Activated effector memory CD4-positive, alpha-beta T cell treated with Interleukin-2 at 50 U/mL for 16 hours (primary cell): Measurements from ENCODE around the gene TMEM151A.
A peak's percentile ranks its signal among the peaks of the same experiment; 100 is the strongest.

Experiments used
- DNase-seq: peaks from one replicate; pipeline ENCODE4 v3.0.0-alpha.2; 2020

Gene TMEM151A

DNA sequence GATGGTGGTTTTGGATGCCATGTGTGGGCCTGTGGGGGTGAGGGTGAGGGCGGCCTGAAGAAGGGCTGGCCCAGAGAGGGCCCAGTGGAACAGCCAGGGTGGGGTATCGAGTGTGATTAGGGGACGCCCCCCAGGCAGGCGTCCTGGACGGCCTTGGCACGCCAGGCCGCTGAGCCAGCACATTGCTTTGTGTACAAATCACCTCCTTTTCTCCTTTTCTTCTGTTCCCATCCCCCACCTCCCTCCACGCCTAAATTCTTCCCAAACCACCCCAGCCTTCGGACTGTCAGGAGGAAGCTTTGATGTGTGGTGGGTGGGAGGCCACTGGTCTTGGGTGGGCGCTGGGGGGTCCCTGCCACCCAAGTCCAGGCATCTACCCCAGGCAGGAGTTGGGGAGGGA, 33.0 kb downstream of the TMEM151A start:
- no peak for DNase-seq

DNA sequence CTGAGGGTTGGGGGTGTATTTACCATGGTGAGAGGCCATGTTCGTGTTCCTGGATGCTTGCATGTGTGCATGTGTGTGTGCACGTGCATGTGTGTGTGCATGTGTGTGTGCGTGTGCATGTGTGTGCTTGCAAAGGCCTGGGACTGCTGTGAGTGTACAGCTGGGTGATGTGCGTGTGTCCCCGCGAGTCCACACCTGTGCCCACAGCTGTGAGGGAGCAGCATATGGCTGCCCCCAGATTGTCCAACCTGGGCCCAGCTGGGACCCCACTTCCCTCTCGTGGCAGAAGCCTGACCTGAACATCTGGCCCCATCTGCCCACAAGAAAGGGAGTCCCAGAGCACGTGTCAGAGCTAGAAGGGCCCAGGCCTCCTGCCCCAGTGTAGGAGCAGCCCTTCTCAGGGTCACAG, 33.6 kb downstream of the TMEM151A start:
- no peak for DNase-seq

DNA sequence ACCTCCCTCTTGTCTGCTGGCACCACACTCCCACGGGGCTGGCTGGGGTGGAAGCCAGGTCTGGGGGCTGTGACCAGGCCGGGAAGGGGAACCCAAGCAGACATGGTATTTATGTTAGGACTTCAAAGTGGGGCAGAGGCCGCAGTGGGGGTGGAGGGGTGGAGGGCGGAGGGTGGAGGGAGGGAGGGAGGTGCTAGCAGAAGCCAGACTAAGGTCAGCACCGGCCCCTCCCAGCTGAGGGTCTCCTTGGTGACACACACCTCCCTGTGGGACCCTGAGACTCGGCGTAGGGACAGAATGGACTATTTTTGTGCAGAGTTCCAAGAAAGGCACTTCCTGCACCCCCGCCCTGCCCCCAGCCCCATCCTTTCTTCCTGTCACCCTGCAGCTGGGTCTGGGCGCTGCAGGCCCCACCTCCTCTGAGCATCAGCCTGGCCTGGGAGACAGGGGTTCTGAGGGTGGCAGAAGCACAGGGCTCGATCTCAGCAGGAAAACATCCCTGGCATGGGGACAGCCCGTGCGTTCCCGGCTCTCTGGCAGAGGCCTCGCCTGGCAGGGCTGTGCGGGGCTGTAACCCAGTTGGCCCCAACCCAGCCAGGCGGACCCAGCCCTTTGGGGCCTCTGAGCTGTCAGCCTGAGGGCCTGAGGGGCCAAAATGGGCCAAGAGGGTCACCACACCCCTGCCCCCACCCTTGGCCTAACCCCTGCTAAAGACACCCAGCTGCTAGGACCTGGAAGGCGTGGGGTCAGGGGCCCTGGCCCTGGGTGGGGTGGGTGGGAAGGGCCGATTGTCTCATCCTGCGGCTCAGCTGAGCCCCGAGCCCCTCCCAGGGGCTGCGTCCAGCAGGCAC, 34.8 kb downstream of the TMEM151A start:
- DNase-seq, result no peak

DNA sequence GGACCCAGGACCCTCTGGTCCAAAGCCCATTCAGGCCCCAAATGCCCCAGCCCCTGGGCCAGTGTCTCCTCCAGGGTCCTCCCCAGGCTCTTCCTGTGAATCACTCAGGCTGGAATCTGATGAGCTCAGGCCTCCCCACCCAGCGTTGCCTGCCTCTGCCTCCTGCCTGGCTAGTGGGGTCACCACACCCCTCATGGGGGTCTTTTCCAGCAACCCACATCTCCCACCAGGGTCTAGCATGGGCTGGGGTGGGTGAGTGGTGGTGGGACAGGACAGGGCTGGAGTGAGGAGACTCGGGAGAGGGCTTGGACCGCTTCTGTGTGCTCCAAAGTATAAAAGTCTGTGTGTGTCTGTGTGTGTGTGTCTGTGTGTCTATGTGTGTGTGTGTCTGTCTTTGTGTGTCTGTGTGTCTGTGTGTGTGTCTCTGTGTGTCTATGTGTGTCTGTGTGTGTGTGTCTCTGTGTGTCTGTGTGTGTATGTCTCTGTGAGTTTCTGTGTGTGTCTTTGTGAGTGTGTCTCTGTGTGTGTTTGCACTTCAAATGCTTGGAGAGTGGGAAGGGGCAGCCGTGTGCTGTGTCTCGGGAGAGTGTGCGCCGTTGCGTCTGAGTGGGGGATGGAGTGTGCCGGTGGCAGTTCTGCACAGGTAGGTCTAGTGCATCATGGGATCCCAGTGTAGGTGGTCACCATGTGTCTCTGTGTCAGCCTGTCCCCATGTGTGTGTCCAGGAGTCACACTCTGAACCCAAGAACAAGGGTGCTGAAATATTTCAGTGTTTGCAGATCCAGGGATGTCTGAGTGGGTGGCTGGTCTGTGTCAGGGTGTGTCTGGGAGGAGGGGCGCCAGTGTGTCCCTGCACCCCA, 35.7 kb downstream of the TMEM151A start:
- no peak for DNase-seq

DNA sequence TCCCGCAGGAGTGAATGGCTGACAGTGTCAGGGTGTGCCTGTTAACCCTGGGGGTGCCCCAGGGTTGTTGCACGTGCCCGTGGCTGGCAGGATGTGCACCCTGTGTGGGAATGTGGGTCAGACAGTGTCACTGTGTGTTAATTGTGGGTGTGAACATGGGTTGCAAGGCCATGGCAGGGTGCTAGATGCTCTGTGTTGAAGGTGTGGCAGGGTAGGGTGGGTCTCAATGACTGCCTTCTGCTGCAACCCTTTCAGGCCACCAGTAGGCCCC, 36.3 kb downstream of the TMEM151A start:
- no peak for DNase-seq

DNA sequence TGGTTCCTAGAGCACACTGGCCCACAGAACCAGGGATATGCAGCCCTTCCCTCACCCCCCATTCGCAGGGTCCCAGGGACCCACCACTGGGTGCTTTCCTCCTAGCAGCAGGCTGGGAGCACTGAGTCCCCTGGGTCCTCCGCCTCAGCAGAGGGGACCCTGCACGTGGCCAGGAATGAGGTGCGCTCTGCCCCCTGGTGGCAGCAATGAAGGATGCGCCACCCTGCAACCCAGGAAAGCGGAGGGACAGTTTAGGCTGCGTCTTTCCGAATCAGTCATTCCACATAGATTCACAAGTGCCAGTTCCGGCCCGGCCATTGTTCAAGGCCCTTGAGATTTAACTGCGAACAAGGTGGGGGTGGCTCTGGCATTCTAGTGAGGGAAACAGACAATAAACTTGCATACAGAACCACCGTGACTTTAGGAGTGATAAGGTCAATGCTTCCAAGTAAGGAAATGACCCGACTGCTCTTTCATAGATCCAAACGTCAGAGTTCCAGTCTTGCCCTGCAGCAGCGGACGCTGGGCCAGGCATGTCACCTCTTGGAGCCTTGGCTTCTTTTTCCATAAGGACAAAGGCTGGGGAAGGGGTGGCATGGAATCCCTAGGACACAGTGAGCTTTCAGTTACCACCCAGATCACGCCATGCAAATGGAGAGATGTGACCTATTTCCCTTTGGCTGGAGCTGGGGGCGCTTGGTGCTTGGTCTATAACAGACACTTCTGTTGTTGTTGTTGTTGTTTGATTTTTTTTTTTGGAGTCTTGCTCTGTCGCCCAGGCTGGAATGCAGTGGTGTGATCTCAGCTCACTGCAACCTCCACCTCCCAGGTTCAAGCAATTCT, 36.8 kb downstream of the TMEM151A start:
- peak; percentile 67 for DNase-seq

DNA sequence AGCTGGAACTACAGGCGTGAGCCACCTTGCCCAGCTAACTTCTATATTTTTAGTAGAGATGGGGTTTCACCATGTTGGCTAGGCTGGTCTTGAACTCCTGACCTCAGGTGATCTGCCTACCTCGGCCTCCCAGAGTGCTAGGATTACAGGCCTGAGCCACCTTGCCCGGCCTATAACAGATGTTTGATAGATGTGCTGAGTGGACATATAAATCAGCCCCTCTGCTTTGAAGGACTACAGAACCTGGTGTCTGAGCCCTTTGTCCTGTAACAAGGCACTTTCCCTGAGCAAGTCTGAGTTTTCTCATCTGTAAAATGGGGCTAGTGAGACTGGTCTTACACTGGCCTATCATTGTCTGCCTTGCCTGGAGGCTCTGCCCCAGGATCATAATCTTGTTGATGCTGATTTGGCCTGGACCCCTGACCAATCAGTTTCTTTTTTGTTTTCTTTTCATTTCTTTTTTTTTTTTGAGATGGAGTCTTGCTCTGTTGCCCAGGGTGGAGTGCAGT, 37.5 kb downstream of the TMEM151A start:
- no peak for DNase-seq

DNA sequence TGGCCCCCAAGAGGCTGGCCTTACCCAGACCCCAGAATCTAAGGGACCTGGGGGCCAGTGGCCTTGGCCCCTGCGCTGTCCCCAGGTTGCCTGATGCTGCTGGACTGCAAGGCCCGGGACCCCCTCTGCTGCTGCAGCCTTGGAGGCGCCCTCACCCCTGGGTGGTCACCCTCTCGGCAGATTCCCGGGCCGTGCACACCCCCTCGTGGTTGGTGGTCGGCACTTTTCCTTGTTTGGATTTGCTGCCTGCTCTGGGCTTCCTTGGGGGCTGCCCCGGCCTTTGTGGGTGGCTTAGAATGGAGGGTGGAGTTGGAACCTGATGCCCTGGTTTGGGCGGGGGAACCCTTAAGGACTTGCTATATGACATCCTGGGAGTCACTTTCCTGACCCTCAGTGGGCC, 39.2 kb downstream of the TMEM151A start:
- no peak for DNase-seq

DNA sequence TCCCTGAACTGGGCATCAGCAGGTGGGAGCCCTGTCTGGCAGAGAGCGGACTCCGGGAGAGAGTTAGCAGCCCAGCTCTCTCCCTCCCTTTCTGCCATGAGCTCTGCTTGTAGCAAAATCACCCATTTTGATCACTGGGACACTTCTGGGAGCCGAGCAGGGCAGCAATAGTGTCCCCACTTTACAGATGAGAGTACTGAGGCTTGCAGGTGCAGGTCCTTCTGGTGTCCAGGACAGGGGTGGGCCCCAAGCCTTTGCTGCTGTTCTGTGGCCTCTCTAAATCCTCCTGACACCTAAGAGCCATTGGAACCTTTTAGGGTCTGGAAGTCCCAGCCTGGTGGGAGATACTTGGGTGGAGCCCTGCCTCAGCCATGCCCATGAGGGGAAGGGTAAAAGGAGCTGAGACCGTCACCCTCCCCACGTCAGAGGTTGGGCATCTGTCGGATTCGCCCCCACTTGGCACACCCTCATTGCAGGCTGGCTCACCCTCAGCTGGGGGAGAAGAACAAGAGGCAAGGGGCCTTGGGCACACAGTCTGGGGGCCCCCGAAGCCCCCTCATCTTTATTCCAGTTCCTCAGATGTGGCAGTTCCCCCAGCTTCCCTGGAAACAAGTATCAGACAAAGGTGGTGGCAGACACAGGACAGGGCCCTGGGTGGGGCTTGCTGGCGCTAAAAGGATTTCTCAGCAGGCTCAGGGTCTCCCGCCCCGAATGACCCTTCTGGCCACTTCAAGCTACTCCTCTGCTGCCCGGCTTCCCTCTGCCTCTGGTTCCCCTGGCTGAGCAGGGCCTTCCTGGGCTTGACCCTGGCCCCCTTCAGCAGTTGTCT, 40.1 kb downstream of the TMEM151A start:
- DNase-seq, result no peak

DNA sequence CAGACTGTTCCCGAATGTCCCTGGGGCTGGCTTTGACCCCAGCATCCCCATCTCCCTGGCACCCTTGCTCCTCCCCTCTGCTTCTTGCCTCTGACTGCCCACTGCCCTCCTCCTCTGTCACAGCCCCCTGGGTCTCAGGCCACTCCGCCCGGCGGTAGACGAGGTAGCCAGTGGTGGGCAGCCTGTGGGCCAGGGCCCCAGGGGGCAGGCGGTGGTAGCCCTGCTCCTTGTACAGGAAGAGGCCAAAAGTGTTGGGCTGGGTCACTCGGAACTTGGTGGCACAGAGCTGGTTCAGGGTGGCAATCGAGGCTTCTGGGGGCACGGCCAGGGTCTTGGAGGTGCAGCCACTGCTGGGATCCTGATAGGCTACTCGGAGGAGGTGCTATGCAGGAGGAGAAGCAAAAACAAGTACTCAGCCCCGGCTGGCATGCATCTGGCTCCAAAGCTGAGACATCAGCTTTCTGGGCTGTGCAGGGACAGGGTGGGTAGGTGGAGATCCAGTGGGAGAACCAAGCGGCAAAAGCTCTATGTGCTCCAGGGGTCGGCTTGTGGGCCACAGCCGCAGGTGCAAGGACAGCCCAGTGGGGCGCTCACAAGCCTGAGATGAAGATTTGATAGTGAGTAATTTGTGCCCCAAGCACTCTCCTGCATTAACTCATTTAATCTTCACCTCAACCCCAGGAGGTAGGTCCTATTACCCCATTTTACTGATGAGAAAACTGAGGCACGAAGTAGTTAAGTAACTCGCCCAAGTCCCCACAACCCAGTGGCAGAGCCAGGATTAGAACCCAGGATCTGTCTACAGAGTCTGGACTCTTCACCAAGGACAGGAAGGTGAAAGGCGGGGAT, 40.9 kb downstream of the TMEM151A start:
- DNase-seq, result no peak

DNA sequence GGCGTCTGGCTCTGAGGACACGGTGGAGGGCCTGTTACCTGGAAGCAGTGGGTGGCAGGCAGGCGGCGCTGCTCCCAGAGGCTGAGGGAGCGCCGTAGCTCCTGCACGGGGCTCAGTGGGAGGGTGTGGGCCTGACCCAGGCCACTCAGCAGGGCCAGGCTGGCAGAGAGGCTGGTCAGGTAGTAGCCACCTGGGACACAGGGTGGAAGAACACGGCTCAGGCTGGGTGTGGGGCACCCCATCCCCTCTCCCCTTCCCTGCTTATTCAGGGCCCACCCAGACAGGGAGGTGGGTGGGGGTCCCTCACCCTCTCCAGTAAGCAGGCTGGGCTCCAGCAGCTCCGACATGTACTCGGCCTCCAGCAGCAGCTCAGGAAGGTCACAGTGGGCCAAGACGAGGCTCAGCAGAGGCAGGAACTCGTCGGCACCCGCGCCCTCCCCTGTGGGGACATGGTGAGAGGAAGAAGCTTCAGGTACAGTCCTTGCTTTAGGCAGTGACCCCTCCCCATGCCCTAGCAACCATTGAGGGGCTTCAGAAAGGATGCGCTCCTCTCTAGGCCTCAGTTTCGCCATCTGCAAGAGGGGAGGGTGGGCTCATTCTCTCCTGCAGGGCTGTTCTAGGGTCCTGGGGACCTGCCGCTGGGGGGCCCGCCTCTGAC, 41.7 kb downstream of the TMEM151A start:
- no peak for DNase-seq

DNA sequence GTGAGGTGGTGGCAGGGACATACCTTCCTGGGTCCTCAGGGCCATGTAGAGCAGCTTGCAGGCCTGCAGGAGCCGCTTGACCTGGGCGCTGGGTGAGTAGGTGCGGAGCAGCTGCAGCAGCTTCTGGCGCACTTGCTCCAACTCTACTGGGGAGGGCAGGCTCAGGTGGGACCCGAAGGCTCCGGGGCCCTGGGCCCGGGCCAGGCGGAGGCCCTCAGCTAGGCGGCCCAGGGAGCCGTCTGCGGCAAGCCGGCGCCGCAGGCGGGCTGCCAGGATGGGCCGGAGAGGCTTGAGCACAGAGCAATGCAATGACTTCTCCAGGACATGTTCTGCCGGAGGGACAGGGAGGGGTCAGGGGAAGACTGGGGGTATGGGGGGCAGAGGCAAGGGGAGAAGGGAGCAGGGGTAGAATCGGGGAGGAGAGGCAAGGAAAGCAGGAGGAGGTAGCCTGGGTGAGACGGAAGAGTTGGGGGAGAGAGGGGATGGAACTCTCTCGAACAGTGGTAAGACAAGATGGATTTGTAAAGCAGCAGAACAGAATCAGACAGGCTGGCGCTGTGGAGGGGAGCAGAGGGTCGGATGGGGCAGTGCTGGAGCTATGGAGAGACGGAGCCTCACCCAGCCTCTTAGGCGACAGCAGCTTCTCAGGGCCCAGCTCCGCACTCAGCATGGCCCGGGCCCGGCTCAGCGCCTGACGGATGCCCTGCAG, 42.4 kb downstream of the TMEM151A start:
- DNase-seq, result no peak

DNA sequence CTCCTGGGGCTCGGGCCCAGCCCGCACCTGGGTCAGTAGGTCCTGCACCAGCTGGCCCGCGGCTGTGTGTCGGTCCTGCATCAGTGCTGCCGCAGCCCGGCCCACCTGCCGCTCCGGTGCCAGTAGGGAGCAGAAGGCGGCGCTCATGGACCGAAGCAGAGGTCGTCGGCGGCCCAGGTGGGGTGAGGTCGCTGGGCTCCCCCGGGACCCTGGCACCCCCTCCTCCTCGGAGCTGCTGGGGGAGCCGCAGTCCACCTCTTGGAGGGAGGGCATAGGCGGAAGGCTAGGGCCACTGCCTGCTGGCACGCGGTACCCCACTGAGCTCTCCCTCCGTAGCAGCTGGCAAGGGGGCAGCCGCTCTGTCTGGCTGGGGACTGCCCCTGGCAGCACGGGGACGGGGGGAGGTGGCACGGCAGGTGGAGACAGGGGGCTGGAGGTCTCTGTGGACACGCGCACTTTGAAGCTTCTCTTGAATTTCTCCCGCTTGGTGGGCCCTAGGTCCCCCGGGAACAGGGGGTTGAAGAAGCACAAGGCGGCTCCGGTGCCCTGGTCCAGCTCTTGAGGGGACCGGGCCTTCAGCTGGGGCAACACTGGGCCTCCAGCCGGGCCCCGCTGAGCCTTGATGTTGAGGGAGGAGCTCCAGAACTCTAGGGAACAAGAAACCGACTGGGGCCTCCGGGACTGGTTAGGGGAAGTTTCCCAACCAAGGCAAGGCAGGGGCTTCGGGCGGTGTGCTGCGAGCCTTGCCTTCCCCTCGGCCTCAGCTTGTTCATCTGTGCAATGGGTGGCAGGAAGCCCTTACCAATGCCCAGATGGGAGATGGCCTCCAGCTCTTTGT, 43.1 kb downstream of the TMEM151A start:
- no peak for DNase-seq

DNA sequence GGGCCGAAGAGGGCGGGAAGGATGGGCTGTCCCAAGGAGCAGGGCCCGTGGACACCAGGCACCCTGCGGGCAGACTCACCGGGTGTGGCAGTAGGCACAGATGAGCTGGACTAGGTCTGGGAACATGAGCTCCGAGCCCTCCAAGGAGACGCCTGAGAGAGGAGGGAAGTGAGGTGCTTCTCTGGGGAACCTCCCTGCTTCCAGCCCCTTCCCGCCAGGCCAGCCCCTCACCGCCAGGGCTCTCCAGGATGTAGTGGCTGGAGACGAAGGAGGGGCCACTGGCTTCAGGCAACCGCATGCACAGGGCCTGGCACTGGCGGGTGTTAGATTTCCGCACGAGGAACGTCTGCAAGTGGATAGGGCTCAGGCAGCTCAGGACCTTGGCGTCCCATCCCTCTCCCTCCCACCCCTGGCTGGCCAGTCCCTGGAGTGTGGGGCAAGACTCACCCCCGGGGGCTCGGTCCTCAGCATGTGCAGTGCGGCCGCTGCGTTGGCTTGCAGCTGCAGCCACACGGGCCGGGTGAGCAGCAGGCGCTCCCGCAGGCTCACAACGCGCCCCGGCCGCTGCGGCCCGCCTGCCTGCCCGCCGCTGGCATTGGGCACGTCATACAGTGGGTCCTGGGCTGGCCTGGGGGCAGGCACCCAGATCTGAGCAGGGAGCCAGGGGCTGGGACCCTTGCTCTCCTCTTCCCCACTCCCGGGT, 44.0 kb downstream of the TMEM151A start:
- DNase-seq, result no peak

DNA sequence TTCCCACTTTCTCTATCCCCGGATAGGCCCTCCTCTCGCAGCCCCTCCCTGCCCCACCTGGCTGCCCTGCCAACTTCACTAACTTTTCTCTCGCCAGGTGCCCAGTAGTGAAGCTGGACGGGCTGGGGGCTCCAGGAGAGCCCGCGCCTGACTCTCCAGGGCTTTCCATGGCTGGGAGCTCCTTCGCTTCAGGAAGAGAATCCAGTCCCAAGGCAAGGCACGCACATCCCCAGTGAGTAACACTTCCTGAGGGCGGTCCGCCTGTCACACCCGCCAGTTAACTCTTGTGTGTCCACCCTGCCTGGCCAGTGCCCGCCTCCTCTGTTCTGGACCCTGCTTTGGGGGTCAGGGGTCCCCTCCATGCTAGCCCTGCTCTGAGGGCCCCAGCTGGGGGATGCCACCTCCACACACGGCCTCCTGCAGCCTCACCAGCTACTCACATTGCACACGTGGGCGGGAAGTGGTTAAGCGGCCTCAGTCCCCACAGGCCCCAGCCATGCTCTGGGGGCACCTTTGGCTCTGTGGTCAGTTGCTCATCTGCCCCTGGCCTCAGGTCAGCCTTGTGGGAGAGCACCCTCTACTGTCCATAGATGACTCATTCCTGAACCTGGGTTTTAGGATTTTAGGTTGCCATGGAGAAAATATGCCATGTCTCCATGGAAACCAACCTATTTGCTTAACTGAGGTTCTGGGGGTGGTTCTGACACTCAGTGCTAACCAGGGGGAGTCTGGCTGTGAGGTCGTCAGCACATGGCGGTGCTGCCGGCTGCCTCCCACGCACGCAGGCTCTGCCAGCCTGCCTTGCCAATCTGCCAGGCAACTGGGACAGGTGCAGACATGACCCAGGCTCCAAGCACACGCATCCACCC, 44.8 kb downstream of the TMEM151A start, which contains the start of gene RIN1:
Gene RIN1, minus strand, starts transcription at position 201 of the 869 bp plus-strand sequence. Its CDS starts 32 bp downstream, at position 169.
- no peak for DNase-seq

DNA sequence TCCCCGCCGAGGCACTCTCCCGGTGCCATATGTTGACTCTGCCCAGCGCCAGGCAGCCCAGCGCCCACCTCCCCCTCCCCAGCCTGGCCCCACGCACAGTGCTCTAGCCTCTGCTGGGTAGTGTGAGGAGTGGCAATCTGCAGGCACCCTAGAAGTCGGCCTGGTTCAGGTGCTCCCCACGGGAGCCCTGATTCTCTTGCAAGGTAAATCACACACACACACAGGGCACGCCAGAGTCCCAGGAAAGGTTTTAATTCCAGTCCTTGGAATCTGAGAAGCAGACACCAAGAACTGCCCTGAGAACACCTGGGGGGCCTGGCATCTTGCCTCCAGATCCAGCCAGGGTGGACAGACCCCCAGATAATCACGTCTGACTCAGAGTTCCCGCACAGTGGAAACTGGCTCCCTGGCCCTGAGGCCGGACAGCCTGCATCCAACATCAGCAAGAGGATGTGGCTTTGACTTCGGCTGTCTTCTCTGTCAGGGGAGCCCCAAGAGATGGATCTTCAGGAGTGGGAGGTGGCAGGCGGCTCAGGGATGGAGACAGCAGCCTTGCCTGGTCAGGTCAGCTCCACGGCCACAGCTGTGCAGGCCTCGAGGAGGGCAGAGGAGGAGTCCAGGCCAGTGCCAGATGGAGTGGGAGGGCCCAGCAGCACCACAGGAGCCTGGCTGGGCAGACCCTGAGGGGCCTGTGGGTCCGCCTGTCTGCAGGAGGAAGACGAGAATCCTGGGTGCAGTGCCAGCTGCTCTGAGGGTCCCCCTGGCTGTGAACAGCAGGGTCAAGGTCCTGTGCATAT, 45.6 kb downstream of the TMEM151A start:
- DNase-seq, result no peak
